CD1c-positive myeloid dendritic cell (primary cell): ENCODE measurements around the gene BTBD9.

Source experiments
- DNase-seq: peaks from one replicate; pipeline ENCODE4 v3.0.0-alpha.2; 2016; ENCODE audit errors: extremely low spot score

Gene BTBD9

GRCh38 chr6:38554700-38555413 is 84.9 kb downstream of the BTBD9 start:
- DNase-seq: no peak

GRCh38 chr6:38554014-38554413 is 85.7 kb downstream of the BTBD9 start:
- DNase-seq: no peak

- DNase-seq: peak; percentile 72
These were observed 87.6 kb downstream of the BTBD9 start for GRCh38 chr6:38552121-38552520.

GRCh38 chr6:38549795-38550194 is 89.9 kb downstream of the BTBD9 start:
- no peak for DNase-seq

- no peak for DNase-seq
These were observed 90.5 kb downstream of the BTBD9 start for GRCh38 chr6:38549180-38549579.

GRCh38 chr6:38543022-38543421 is 96.7 kb downstream of the BTBD9 start:
- no peak for DNase-seq

GRCh38 chr6:38542031-38542430 is 97.7 kb downstream of the BTBD9 start:
- DNase-seq: no peak

- DNase-seq: no peak
These were observed 106.7 kb downstream of the BTBD9 start for GRCh38 chr6:38533064-38533463.

- no peak for DNase-seq
These were observed 108.6 kb downstream of the BTBD9 start for GRCh38 chr6:38531134-38531533.

GRCh38 chr6:38528196-38528965 is 111.3 kb downstream of the BTBD9 start:
- DNase-seq: no peak

GRCh38 chr6:38527371-38527770 is 112.4 kb downstream of the BTBD9 start:
- no peak for DNase-seq

- DNase-seq: no peak
These were observed 113.8 kb downstream of the BTBD9 start for GRCh38 chr6:38525888-38526287.

GRCh38 chr6:38524436-38525145 is 115.1 kb downstream of the BTBD9 start:
- no peak for DNase-seq

- no peak for DNase-seq
These were observed 117.4 kb downstream of the BTBD9 start for GRCh38 chr6:38522322-38522721.

- no peak for DNase-seq
These were observed 121.0 kb downstream of the BTBD9 start for GRCh38 chr6:38518511-38519304.

GRCh38 chr6:38517005-38517404 is 122.7 kb downstream of the BTBD9 start:
- DNase-seq: no peak

- DNase-seq: no peak
These were observed 125.3 kb downstream of the BTBD9 start for GRCh38 chr6:38514399-38514798.

GRCh38 chr6:38512211-38512610 is 127.5 kb downstream of the BTBD9 start:
- no peak for DNase-seq

GRCh38 chr6:38510205-38510604 is 129.5 kb downstream of the BTBD9 start:
- DNase-seq: no peak

- DNase-seq: no peak
These were observed 130.0 kb downstream of the BTBD9 start for GRCh38 chr6:38509713-38510112.

GRCh38 chr6:38508894-38509293 is 130.8 kb downstream of the BTBD9 start:
- DNase-seq: no peak

- no peak for DNase-seq
These were observed 131.4 kb downstream of the BTBD9 start for GRCh38 chr6:38508286-38508685.
